Neural progenitor cell (in vitro differentiated cells): ENCODE measurements around the gene HTR3A. TPM values are rescaled to one million over a fixed set of nuclear protein-coding genes. Genes with fewer than 3 reads are reported as not detected.

Experiments used
- DNase-seq: peaks from one replicate; pipeline ENCODE4 v3.0.0-alpha.2; 2016; ENCODE audit warnings: low spot score
- H2AFZ ChIP-seq: fragments of 200-600 bp; sonication (generic); replicated peaks from 2 replicates; pipeline ENCODE4 v1.6.1; 2016; ENCODE audit warnings: antibody characterized with exemption
- H3F3A ChIP-seq: fragments of 200-600 bp; sonication (generic); 2 replicates; pipeline ENCODE4 v1.6.1; 2016; ENCODE audit warnings: antibody characterized with exemption, low read depth
- H3K27ac ChIP-seq: fragments of 200-600 bp; sonication (generic); 2 replicates; pipeline ENCODE4 v1.5.1; 2016; ENCODE audit warnings: mild to moderate bottlenecking
- H3K27me3 ChIP-seq: fragments of 200-600 bp; sonication (generic); 2 replicates; pipeline ENCODE4 v1.6.1; 2016; ENCODE audit warnings: mild to moderate bottlenecking, moderate library complexity
- H3K36me3 ChIP-seq: fragments of 200-600 bp; sonication (generic); 2 replicates; pipeline ENCODE4 v1.5.1; 2016
- H3K4me1 ChIP-seq: fragments of 200-600 bp; sonication (generic); 2 replicates; pipeline ENCODE4 v1.6.1; 2016; ENCODE audit warnings: mixed run types
- H3K4me2 ChIP-seq: fragments of 200-600 bp; sonication (generic); 2 replicates; pipeline ENCODE4 v1.6.1; 2016
- H3K4me3 ChIP-seq: fragments of 200-600 bp; sonication (generic); 2 replicates; pipeline ENCODE4 v1.5.1; 2016
- H3K79me2 ChIP-seq: fragments of 200-600 bp; sonication (generic); 2 replicates; pipeline ENCODE4 v1.6.1; 2016; ENCODE audit warnings: low read depth
- H3K9ac ChIP-seq: fragments of 200-600 bp; sonication (generic); 2 replicates; pipeline ENCODE4 v1.6.1; 2016
- H3K9me3 ChIP-seq: fragments of 200-600 bp; sonication (generic); 2 replicates; pipeline ENCODE4 v1.5.1; 2016; ENCODE audit warnings: low read depth
- H4K20me1 ChIP-seq: fragments of 200-600 bp; sonication (generic); 2 replicates; pipeline ENCODE4 v1.6.1; 2016; ENCODE audit warnings: low read depth
- H3K27ac Mint-ChIP-seq: 3 replicates; pipeline ENCODE4 v1.8.0; 2021; ENCODE audit warnings: mixed read lengths
- H3K27me3 Mint-ChIP-seq: 2 replicates; pipeline ENCODE4 v1.8.0; 2022; ENCODE audit warnings: low read depth, mild to moderate bottlenecking, inconsistent platforms, moderate library complexity, mixed read lengths; ENCODE audit not compliant: insufficient read depth
- H3K36me3 Mint-ChIP-seq: 3 replicates; pipeline ENCODE4 v1.8.0; 2021; ENCODE audit warnings: mixed read lengths
- H3K4me1 Mint-ChIP-seq: 3 replicates; pipeline ENCODE4 v1.8.0; 2021; ENCODE audit warnings: mixed read lengths
- H3K4me3 Mint-ChIP-seq: 3 replicates; pipeline ENCODE4 v1.8.0; 2021; ENCODE audit warnings: mild to moderate bottlenecking, moderate library complexity, mixed read lengths
- H3K9me3 Mint-ChIP-seq: 3 replicates; pipeline ENCODE4 v1.8.0; 2020; ENCODE audit warnings: mixed read lengths
- EZH2 ChIP-seq: fragments of 200-600 bp; sonication (generic); IDR thresholded peaks from 2 replicates; pipeline ENCODE4 v1.6.1; 2017; ENCODE audit warnings: antibody characterized with exemption, mild to moderate bottlenecking, moderate library complexity
- EZH2phosphoT487 ChIP-seq: fragments of 200-600 bp; sonication (generic); IDR thresholded peaks from 2 replicates; pipeline ENCODE4 v1.6.1; 2017; ENCODE audit warnings: antibody characterized with exemption
- total RNA-seq: library from RNA; depleted of rRNA; stranded (reverse); fragments of >200 nt; gene quantifications from 2 replicates; pipeline ENCODE4 v1.2.3, GENCODE V29; 2015; ENCODE audit warnings: low replicate concordance
- TF ChIP-seq, protein P1 (sequence below): fragments of 200-600 bp; sonication (generic); IDR thresholded peaks from 2 replicates; pipeline ENCODE4 v1.5.1; 2017; ENCODE audit warnings: antibody characterized with exemption, mild to moderate bottlenecking

Gene HTR3A
- total RNA-seq, 1 donor from 2014 or later, result not detected

DNA sequence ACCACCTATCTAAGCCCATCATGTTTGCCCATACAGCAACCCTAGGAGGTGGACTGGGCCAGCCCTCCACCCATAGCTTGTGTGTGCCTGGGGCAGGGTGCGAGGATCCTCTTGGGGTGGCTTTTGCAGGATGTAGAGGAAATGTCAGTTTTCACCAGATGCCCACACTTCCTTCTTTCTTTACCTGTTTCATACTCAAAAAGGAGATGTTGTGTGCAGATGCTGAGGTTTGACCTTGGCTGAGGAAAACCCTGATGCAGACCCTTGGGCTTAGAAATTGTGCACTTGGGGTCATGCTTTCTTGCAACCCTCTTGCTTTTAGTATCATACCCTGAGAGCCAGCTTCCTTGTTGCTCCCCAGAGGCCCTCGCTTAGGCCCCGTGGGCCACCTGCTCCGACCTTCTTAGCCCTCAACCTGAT, 2.2 kb downstream of the HTR3A start:
- no peak overlapping the region for H3K4me3 Mint-ChIP-seq
- no peaks in the 10 kb centered on the region for H3K36me3 Mint-ChIP-seq
- TF ChIP-seq EZH2phosphoT487, result no peak
- H3K27ac Mint-ChIP-seq, result no peak overlapping the region
- no peak for DNase-seq
- Histone ChIP-seq H3K9ac (no peak overlapping the region), H3K36me3 (no peaks in the 10 kb centered on the region), H3K4me2 (no peak overlapping the region), H2AFZ (no peak overlapping the region), H3F3A (peaks cover 8% of the 10 kb centered on the region), H3K9me3 (no peaks in the 10 kb centered on the region), H4K20me1 (no peaks in the 10 kb centered on the region), H3K27ac (no peak overlapping the region), H3K4me1 (peaks cover 13% of the 10 kb centered on the region), H3K27me3 (no peaks in the 10 kb centered on the region), H3K79me2 (no peaks in the 10 kb centered on the region), H3K4me3 (no peak overlapping the region)
- H3K4me1 Mint-ChIP-seq, result peaks cover 14% of the 10 kb centered on the region
- H3K9me3 Mint-ChIP-seq, result no peaks in the 10 kb centered on the region
- H3K27me3 Mint-ChIP-seq, result peaks cover 14% of the 10 kb centered on the region

DNA sequence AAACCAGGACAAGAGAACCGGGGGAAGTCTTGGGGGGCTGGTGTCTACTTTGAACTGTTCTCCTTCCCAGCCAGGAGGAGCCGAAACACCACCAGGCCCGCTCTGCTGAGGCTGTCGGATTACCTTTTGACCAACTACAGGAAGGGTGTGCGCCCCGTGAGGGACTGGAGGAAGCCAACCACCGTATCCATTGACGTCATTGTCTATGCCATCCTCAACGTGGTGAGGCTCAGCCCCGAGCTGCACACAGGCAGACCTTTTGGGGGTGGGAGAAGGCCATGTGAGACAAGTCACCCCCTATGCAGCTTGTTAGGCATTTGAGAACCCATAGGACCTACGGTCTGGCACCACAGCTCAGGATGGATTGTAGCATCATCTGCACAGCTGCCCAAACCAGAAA, 2.8 kb downstream of the HTR3A start:
- Histone ChIP-seq H3K4me3 (no peak overlapping the region), H3K9ac (no peak overlapping the region), H3K4me1 (peaks cover 13% of the 10 kb centered on the region), H3K27me3 (no peaks in the 10 kb centered on the region), H3K27ac (no peak overlapping the region), H2AFZ (no peak overlapping the region), H4K20me1 (no peaks in the 10 kb centered on the region), H3K9me3 (no peaks in the 10 kb centered on the region), H3F3A (peaks cover 8% of the 10 kb centered on the region), H3K79me2 (no peaks in the 10 kb centered on the region), H3K4me2 (no peak overlapping the region), H3K36me3 (no peaks in the 10 kb centered on the region)
- Mint-ChIP-seq H3K4me3 (no peak overlapping the region), H3K4me1 (peaks cover 14% of the 10 kb centered on the region), H3K27ac (no peak overlapping the region), H3K9me3 (no peaks in the 10 kb centered on the region), H3K36me3 (no peaks in the 10 kb centered on the region), H3K27me3 (peaks cover 16% of the 10 kb centered on the region)
- TF ChIP-seq EZH2phosphoT487 (no peak), EZH2 (no peak)
- TF ChIP-seq, protein P1, sequence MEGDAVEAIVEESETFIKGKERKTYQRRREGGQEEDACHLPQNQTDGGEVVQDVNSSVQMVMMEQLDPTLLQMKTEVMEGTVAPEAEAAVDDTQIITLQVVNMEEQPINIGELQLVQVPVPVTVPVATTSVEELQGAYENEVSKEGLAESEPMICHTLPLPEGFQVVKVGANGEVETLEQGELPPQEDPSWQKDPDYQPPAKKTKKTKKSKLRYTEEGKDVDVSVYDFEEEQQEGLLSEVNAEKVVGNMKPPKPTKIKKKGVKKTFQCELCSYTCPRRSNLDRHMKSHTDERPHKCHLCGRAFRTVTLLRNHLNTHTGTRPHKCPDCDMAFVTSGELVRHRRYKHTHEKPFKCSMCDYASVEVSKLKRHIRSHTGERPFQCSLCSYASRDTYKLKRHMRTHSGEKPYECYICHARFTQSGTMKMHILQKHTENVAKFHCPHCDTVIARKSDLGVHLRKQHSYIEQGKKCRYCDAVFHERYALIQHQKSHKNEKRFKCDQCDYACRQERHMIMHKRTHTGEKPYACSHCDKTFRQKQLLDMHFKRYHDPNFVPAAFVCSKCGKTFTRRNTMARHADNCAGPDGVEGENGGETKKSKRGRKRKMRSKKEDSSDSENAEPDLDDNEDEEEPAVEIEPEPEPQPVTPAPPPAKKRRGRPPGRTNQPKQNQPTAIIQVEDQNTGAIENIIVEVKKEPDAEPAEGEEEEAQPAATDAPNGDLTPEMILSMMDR, result no peak
- no peak for DNase-seq

DNA sequence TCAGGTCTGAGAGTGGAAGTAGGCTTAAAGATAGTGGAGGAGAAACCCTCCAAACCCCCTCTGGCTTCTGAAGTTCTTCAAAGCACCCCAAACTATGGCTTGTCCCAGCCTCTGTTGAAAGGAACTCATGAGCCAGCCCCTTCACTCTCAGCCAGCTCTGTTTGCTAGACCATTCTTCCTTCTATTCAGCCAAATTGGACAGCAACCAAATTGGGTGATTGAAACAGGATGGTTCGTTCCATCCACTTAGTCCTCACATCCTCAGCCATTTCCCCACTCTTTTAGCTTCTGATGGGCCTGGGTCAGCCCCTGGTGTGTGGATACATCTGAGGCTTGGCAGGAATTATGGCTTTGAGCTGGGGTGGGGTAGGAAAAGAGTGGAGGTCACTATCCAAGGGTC, 4.5 kb downstream of the HTR3A start:
- Mint-ChIP-seq H3K27ac (no peak overlapping the region), H3K9me3 (no peaks in the 10 kb centered on the region), H3K4me1 (peaks cover 14% of the 10 kb centered on the region), H3K27me3 (peaks cover 16% of the 10 kb centered on the region), H3K4me3 (no peak overlapping the region), H3K36me3 (no peaks in the 10 kb centered on the region)
- Histone ChIP-seq H3K79me2 (no peaks in the 10 kb centered on the region), H3K9ac (no peak overlapping the region), H3K4me2 (no peak overlapping the region), H3K27me3 (no peaks in the 10 kb centered on the region), H3K4me3 (no peak overlapping the region), H4K20me1 (no peaks in the 10 kb centered on the region), H2AFZ (no peak overlapping the region), H3K9me3 (no peaks in the 10 kb centered on the region), H3K36me3 (no peaks in the 10 kb centered on the region), H3F3A (peaks cover 8% of the 10 kb centered on the region), H3K4me1 (peaks cover 10% of the 10 kb centered on the region), H3K27ac (no peak overlapping the region)
- TF ChIP-seq, protein P1, result no peak
- TF ChIP-seq EZH2phosphoT487 (no peak), EZH2 (no peak)
- DNase-seq, result no peak

DNA sequence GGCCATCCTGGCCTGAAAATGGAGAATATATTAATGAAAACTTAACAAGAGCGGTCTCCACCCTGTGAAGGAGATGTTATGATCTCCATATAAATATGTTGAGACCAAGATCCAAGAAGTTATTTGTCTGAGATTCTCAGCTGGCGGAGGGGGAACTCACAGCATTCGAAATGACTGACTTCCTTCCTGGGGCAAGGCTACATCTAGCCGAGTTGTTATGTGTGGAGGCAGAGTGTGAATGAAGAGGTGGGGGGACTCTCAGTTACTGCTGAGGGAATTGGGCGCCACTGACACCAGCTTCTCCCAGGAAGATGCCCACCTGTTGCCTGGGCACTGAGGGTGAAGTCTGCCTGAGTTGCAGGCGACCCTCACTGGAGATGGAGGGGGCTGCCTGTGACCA, 5.9 kb downstream of the HTR3A start:
- Histone ChIP-seq H3K36me3 (no peaks in the 10 kb centered on the region), H3K9me3 (no peaks in the 10 kb centered on the region), H2AFZ (no peak overlapping the region), H3K4me1 (no peaks in the 10 kb centered on the region), H3K9ac (no peak overlapping the region), H3K27me3 (no peaks in the 10 kb centered on the region), H3K79me2 (no peaks in the 10 kb centered on the region), H3K4me3 (no peak overlapping the region), H3K4me2 (no peak overlapping the region), H4K20me1 (no peaks in the 10 kb centered on the region), H3F3A (peaks cover 2% of the 10 kb centered on the region), H3K27ac (no peak overlapping the region)
- no peak for DNase-seq
- H3K4me3 Mint-ChIP-seq, result no peak overlapping the region
- H3K4me1 Mint-ChIP-seq, result peaks cover 1% of the 10 kb centered on the region
- H3K9me3 Mint-ChIP-seq, result no peaks in the 10 kb centered on the region
- H3K36me3 Mint-ChIP-seq, result no peaks in the 10 kb centered on the region
- no peak overlapping the region for H3K27ac Mint-ChIP-seq
- TF ChIP-seq EZH2, result no peak
- no peak for TF ChIP-seq EZH2phosphoT487
- TF ChIP-seq, protein P1, result no peak
- H3K27me3 Mint-ChIP-seq, result peaks cover 16% of the 10 kb centered on the region
